Activated CD8-positive, alpha-beta T cell treated with anti-CD3 and anti-CD28 coated beads for 36 hours (primary cell): ENCODE measurements around the gene PET100. TPM values are rescaled to one million over a fixed set of nuclear protein-coding genes. Genes with fewer than 3 reads are reported as not detected.

Experiments used
- ATAC-seq: fragments of 200-7000 bp; cut with Tn5 transposase; one replicate; pipeline ENCODE4 v1.10.0; 2021; ENCODE audit warnings: mild to moderate bottlenecking, moderate library complexity
- CTCF ChIA-PET: fragments of 350-600 bp; sonication (Branson Sonifier 250); formaldehyde crosslinking; loops from one replicate; lab custom pipeline; 2021; ENCODE audit warnings: antibody characterized with exemption; lab: Charles Lee
- POLR2A ChIA-PET: fragments of 350-600 bp; sonication (Branson Sonifier 250); formaldehyde crosslinking; loops from one replicate; lab custom pipeline; 2021; ENCODE audit warnings: antibody characterized with exemption; lab: Charles Lee
- DNase-seq: peaks from one replicate; pipeline ENCODE4 v3.0.0-alpha.2; 2020
- H3K27ac Mint-ChIP-seq: one replicate; pipeline ENCODE4 v1.8.0; 2021; ENCODE audit warnings: mild to moderate bottlenecking, mixed read lengths
- H3K27me3 Mint-ChIP-seq: one replicate; pipeline ENCODE4 v1.8.0; 2021; ENCODE audit warnings: mixed read lengths
- H3K36me3 Mint-ChIP-seq: one replicate; pipeline ENCODE4 v1.8.0; 2021; ENCODE audit warnings: low read depth, mixed read lengths
- H3K4me1 Mint-ChIP-seq: one replicate; pipeline ENCODE4 v1.8.0; 2021; ENCODE audit warnings: low read depth, mixed read lengths
- H3K4me3 Mint-ChIP-seq: one replicate; pipeline ENCODE4 v1.8.0; 2021; ENCODE audit warnings: mild to moderate bottlenecking, moderate library complexity, mixed read lengths
- H3K9me3 Mint-ChIP-seq: one replicate; pipeline ENCODE4 v1.8.0; 2021; ENCODE audit warnings: mixed read lengths
- CTCF ChIP-seq: fragments of 200-600 bp; IDR thresholded peaks from one replicate; pipeline ENCODE4 v1.8.0; 2022; ENCODE audit warnings: antibody characterized with exemption, mild to moderate bottlenecking
- intact Hi-C: fragments of 100-400 bp; cut with micrococcal nuclease; formaldehyde crosslinking; loops from one replicate; pipeline ENCODE4 v1.10.0; 2022
- total RNA-seq, 2 experiments: library from RNA; stranded (reverse); gene quantifications; one replicate each; pipeline ENCODE4 v1.2.3, GENCODE V29; 2021

The PET100 gene
- total RNA-seq, 2 experiments from 2014 or later, result 71.8 to 83.3 TPM

- peaks cover 3% of the 10 kb centered on the region for H3K9me3 Mint-ChIP-seq
- no peak overlapping the region for H3K4me3 Mint-ChIP-seq
- peaks cover 2% of the 10 kb centered on the region for H3K4me1 Mint-ChIP-seq
- TF ChIP-seq CTCF, result no peak
- intact Hi-C loops, result no loop called here
- no peaks in the 10 kb centered on the region for H3K36me3 Mint-ChIP-seq
- POLR2A ChIA-PET, result interaction anchor here (0.6 to 0.9 kb wide), 2 partner anchors 24 to 308 kb away, joined by 3 read pairs; partner anchors contain the start of gene PET100
- ATAC-seq (peak; percentile 78), DNase-seq (peak; percentile 63)
- H3K27ac Mint-ChIP-seq, result no peak overlapping the region
- CTCF ChIA-PET, result interaction anchor here (1.0 to 1.5 kb wide), 2 partner anchors 37 to 75 kb away, joined by 3 to 10 read pairs; partner anchors contain the start of gene TRAPPC5
- peaks cover 6% of the 10 kb centered on the region for H3K27me3 Mint-ChIP-seq
Measured at GRCh38 chr19:7605490-7606222, 23.9 kb upstream of the PET100 start.

- ATAC-seq (no peak), DNase-seq (no peak)
- H3K36me3 Mint-ChIP-seq, result no peaks in the 10 kb centered on the region
- CTCF ChIA-PET, result interaction anchor here (1.5 kb wide), 1 partner anchor 38 kb away, joined by 10 read pairs; no protein-coding TSS in a partner anchor
- no peak for TF ChIP-seq CTCF
- H3K27me3 Mint-ChIP-seq, result peaks cover 6% of the 10 kb centered on the region
- H3K27ac Mint-ChIP-seq, result no peak overlapping the region
- POLR2A ChIA-PET, result no interaction called here
- intact Hi-C loops, result no loop called here
- no peaks in the 10 kb centered on the region for H3K9me3 Mint-ChIP-seq
- H3K4me3 Mint-ChIP-seq, result no peak overlapping the region
- H3K4me1 Mint-ChIP-seq, result no peaks in the 10 kb centered on the region
Measured at GRCh38 chr19:7606289-7606688, 23.3 kb upstream of the PET100 start.

- POLR2A ChIA-PET, result no interaction called here
- intact Hi-C loops, result no loop called here
- Mint-ChIP-seq H3K27ac (no peak overlapping the region), H3K27me3 (peaks cover 4% of the 10 kb centered on the region), H3K4me1 (no peaks in the 10 kb centered on the region), H3K36me3 (no peaks in the 10 kb centered on the region), H3K4me3 (no peak overlapping the region), H3K9me3 (no peaks in the 10 kb centered on the region)
- CTCF ChIA-PET, result interaction anchor here (1.0 to 1.6 kb wide), 4 partner anchors 11 to 73 kb away, joined by 3 to 6 read pairs (median 4); partner anchors contain the start of gene TRAPPC5
- ATAC-seq (no peak), DNase-seq (no peak)
- TF ChIP-seq CTCF, result no peak
Measured at GRCh38 chr19:7607212-7607873, 22.2 kb upstream of the PET100 start.

GRCh38 chr19:7607874-7608560, 21.6 kb upstream of the PET100 start:
- Mint-ChIP-seq H3K27ac (no peak overlapping the region), H3K36me3 (no peaks in the 10 kb centered on the region), H3K27me3 (peaks cover 4% of the 10 kb centered on the region), H3K4me3 (no peak overlapping the region), H3K4me1 (no peaks in the 10 kb centered on the region), H3K9me3 (no peaks in the 10 kb centered on the region)
- intact Hi-C loops, result no loop called here
- ChIA-PET CTCF (interaction anchor here (1.2 to 1.6 kb wide), 3 partner anchors 16 to 73 kb away, joined by 3 to 6 read pairs (median 4); partner anchors contain the start of gene TRAPPC5), POLR2A (interaction anchor here (0.6 kb wide), 1 partner anchor 621 kb away, joined by 3 read pairs; no protein-coding TSS in a partner anchor)
- no peak for TF ChIP-seq CTCF
- DNase-seq (no peak), ATAC-seq (no peak)
